GM23338 (cell line): ENCODE measurements around the gene CHST12. TPM values are rescaled to one million over a fixed set of nuclear protein-coding genes. Genes with fewer than 3 reads are reported as not detected.

Experiments
- ATAC-seq: fragments of 200-7000 bp; cut with Tn5 transposase; 3 replicates; pipeline ENCODE4 v1.9.1; 2020
- DNase-seq: peaks from one replicate; pipeline ENCODE4 v3.0.0-alpha.2; 2015; ENCODE audit warnings: low spot score
- H2AFZ ChIP-seq: fragments of 200-600 bp; sonication (generic); 2 replicates; pipeline ENCODE4 v1.8.0; 2016; ENCODE audit warnings: antibody characterized with exemption, mild to moderate bottlenecking, moderate library complexity
- H3F3A ChIP-seq: fragments of 200-600 bp; sonication (generic); replicated peaks from 2 replicates; pipeline ENCODE4 v1.8.0; 2017; ENCODE audit warnings: antibody characterized with exemption, mixed run types, low read depth
- H3K27ac ChIP-seq: fragments of 200-600 bp; sonication (generic); 2 replicates; pipeline ENCODE4 v1.6.1; 2016; ENCODE audit warnings: low read depth
- H3K27me3 ChIP-seq: fragments of 200-600 bp; sonication (generic); 2 replicates; pipeline ENCODE4 v1.8.0; 2016; ENCODE audit warnings: mild to moderate bottlenecking, mixed run types, moderate library complexity; ENCODE audit not compliant: insufficient read depth
- H3K36me3 ChIP-seq: fragments of 200-600 bp; sonication (generic); 2 replicates; pipeline ENCODE4 v1.8.0; 2016; ENCODE audit warnings: mild to moderate bottlenecking; ENCODE audit not compliant: insufficient read depth
- H3K4me1 ChIP-seq: fragments of 200-600 bp; sonication (generic); 2 replicates; pipeline ENCODE4 v1.8.0; 2016; ENCODE audit warnings: mild to moderate bottlenecking, moderate library complexity; ENCODE audit not compliant: insufficient read depth
- H3K4me2 ChIP-seq: fragments of 200-600 bp; sonication (generic); 2 replicates; pipeline ENCODE4 v1.7.1; 2017; ENCODE audit warnings: mixed run types
- H3K4me3 ChIP-seq: fragments of 200-600 bp; sonication (generic); 2 replicates; pipeline ENCODE4 v1.6.1; 2016; ENCODE audit warnings: mixed run types
- H3K79me2 ChIP-seq: fragments of 200-600 bp; sonication (generic); replicated peaks from 2 replicates; pipeline ENCODE4 v1.8.0; 2017; ENCODE audit warnings: mild to moderate bottlenecking; ENCODE audit not compliant: insufficient read depth
- H3K9me2 ChIP-seq: fragments of 200-600 bp; sonication (generic); 2 replicates; pipeline ENCODE4 v1.8.0; 2017; ENCODE audit not compliant: insufficient read depth
- H4K20me1 ChIP-seq: fragments of 200-600 bp; sonication (generic); replicated peaks from 2 replicates; pipeline ENCODE4 v1.8.0; 2017; ENCODE audit warnings: mild to moderate bottlenecking; ENCODE audit not compliant: insufficient read depth
- H3K27ac Mint-ChIP-seq: 2 replicates; pipeline ENCODE4 v1.8.0; 2020; ENCODE audit warnings: inconsistent platforms, mild to moderate bottlenecking, moderate library complexity, mixed read lengths
- H3K27me3 Mint-ChIP-seq: 3 replicates; pipeline ENCODE4 v1.8.0; 2022; ENCODE audit warnings: low read depth, mild to moderate bottlenecking, moderate library complexity, mixed read lengths, inconsistent platforms; ENCODE audit not compliant: insufficient read depth, poor library complexity
- H3K36me3 Mint-ChIP-seq: 3 replicates; pipeline ENCODE4 v1.8.0; 2021; ENCODE audit warnings: low read depth, mild to moderate bottlenecking, inconsistent platforms, moderate library complexity, mixed read lengths
- H3K4me1 Mint-ChIP-seq: 3 replicates; pipeline ENCODE4 v1.8.0; 2020; ENCODE audit warnings: mild to moderate bottlenecking, inconsistent platforms, mixed read lengths
- H3K4me3 Mint-ChIP-seq: 3 replicates; pipeline ENCODE4 v1.8.0; 2021; ENCODE audit warnings: moderate library complexity, mild to moderate bottlenecking, inconsistent platforms, mixed read lengths
- H3K9me3 Mint-ChIP-seq: 3 replicates; pipeline ENCODE4 v1.8.0; 2020; ENCODE audit warnings: moderate library complexity, mild to moderate bottlenecking, inconsistent platforms, mixed read lengths
- CREB1 ChIP-seq: fragments of 250-450 bp; sonication (Bioruptor Pico); IDR thresholded peaks from 2 replicates; pipeline ENCODE4 v1.5.0; 2020; ENCODE audit warnings: low read depth, mild to moderate bottlenecking, moderate library complexity
- EZH2 ChIP-seq: fragments of 200-600 bp; sonication (generic); IDR thresholded peaks from one replicate; pipeline ENCODE4 v1.8.0; 2017; ENCODE audit warnings: antibody characterized with exemption, mild to moderate bottlenecking, low read depth; ENCODE audit not compliant: unreplicated experiment
- EZH2phosphoT487 ChIP-seq: fragments of 200-600 bp; sonication (generic); IDR thresholded peaks from one replicate; pipeline ENCODE4 v1.8.1; 2018; ENCODE audit warnings: antibody characterized with exemption; ENCODE audit not compliant: unreplicated experiment
- JUNB ChIP-seq: IDR thresholded peaks from one replicate; pipeline ENCODE4 v1.6.1; 2016; ENCODE audit warnings: antibody characterized with exemption; ENCODE audit not compliant: unreplicated experiment
- NANOG ChIP-seq: IDR thresholded peaks from 2 replicates; pipeline ENCODE4 v1.6.1; 2016; ENCODE audit warnings: antibody characterized with exemption, borderline replicate concordance
- POLR2AphosphoS5 ChIP-seq: IDR thresholded peaks from 2 replicates; pipeline ENCODE4 v1.6.1; 2016; ENCODE audit warnings: antibody characterized with exemption, low read depth
- STAT1 ChIP-seq: IDR thresholded peaks from one replicate; pipeline ENCODE4 v1.6.1; 2016; ENCODE audit warnings: antibody characterized with exemption; ENCODE audit not compliant: unreplicated experiment
- ZNF114 ChIP-seq: fragments of 250-450 bp; sonication (Bioruptor Pico); IDR thresholded peaks from 2 replicates; pipeline ENCODE4 v1.5.0; 2020; ENCODE audit warnings: mild to moderate bottlenecking, moderate library complexity
- ZNF331 ChIP-seq: fragments of 250-450 bp; sonication (Bioruptor Pico); IDR thresholded peaks from 2 replicates; pipeline ENCODE4 v1.5.0; 2020; ENCODE audit warnings: low read depth, mild to moderate bottlenecking, moderate library complexity
- polyA plus RNA-seq: library from polyadenylated mRNA; unstranded; fragments of >200 nt; fragmentation: Nextera tagmentation; extraction: Ambion mirVana; gene quantifications from 2 replicates; pipeline ENCODE4 v1.2.1, GENCODE V29; 2016
- total RNA-seq: library from RNA; depleted of rRNA; stranded (reverse); fragments of >200 nt; shearing (Covaris generic); gene quantifications from 2 replicates; pipeline ENCODE4 v1.2.3, GENCODE V29; 2014
- TF ChIP-seq, protein P1 (sequence below), 2 experiments: fragments of 200-600 bp in 1 of 2; sonication (generic) in 1 of 2; conservative IDR thresholded peaks; 2 replicates each; pipeline versions ENCODE4 v1.5.1 to v1.6.1; 2016 to 2017; ENCODE audit warnings: antibody characterized with exemption in 2 of 2, low read depth in 2 of 2, mild to moderate bottlenecking in 2 of 2, moderate library complexity in 1 of 2
- TF ChIP-seq, protein P2 (sequence below): IDR thresholded peaks from one replicate; pipeline ENCODE4 v1.6.1; 2018; ENCODE audit warnings: antibody characterized with exemption; ENCODE audit not compliant: unreplicated experiment
- TF ChIP-seq, protein P3 (sequence below): fragments of 250-450 bp; sonication (Bioruptor Pico); IDR thresholded peaks from 2 replicates; pipeline ENCODE4 v1.5.0; 2020; ENCODE audit warnings: mild to moderate bottlenecking, moderate library complexity

CHST12 gene
- total and polyA plus RNA-seq, 2 experiments from 2014 or later: 10.1 to 14.6 TPM

DNA sequence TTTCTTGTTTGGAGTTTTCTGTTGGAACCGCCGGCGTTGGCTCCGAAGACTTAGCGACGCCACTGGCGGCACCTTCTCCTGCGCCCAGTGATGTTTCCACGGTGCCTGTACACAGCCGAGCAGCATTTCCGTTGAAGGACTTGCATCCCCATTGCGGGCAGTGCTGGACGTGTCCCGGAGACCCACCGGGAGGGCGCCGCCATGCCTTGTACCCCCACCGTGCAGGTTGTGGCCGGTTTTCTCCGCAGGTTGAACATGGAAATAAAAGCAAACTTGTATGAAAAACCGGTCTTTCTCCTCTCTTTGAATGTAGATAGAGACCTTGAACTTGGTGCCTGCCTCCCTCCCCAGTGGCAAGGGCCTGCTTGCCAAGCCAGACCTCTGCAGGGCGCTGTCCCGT is 22.9 kb upstream of the CHST12 start:
- TF ChIP-seq, protein P1, sequence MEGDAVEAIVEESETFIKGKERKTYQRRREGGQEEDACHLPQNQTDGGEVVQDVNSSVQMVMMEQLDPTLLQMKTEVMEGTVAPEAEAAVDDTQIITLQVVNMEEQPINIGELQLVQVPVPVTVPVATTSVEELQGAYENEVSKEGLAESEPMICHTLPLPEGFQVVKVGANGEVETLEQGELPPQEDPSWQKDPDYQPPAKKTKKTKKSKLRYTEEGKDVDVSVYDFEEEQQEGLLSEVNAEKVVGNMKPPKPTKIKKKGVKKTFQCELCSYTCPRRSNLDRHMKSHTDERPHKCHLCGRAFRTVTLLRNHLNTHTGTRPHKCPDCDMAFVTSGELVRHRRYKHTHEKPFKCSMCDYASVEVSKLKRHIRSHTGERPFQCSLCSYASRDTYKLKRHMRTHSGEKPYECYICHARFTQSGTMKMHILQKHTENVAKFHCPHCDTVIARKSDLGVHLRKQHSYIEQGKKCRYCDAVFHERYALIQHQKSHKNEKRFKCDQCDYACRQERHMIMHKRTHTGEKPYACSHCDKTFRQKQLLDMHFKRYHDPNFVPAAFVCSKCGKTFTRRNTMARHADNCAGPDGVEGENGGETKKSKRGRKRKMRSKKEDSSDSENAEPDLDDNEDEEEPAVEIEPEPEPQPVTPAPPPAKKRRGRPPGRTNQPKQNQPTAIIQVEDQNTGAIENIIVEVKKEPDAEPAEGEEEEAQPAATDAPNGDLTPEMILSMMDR (conservative IDR thresholded peaks at IDR 0.05; ENCODE audit: low read depth in 2 of 2): no peak
- TF ChIP-seq ZNF331 (CRISPR knock-in tag): no peak
- no peak for TF ChIP-seq ZNF114 (CRISPR knock-in tag)
- no peak for TF ChIP-seq EZH2
- TF ChIP-seq POLR2AphosphoS5: no peak
- no peak for TF ChIP-seq STAT1
- TF ChIP-seq JUNB: no peak
- TF ChIP-seq, protein P2, sequence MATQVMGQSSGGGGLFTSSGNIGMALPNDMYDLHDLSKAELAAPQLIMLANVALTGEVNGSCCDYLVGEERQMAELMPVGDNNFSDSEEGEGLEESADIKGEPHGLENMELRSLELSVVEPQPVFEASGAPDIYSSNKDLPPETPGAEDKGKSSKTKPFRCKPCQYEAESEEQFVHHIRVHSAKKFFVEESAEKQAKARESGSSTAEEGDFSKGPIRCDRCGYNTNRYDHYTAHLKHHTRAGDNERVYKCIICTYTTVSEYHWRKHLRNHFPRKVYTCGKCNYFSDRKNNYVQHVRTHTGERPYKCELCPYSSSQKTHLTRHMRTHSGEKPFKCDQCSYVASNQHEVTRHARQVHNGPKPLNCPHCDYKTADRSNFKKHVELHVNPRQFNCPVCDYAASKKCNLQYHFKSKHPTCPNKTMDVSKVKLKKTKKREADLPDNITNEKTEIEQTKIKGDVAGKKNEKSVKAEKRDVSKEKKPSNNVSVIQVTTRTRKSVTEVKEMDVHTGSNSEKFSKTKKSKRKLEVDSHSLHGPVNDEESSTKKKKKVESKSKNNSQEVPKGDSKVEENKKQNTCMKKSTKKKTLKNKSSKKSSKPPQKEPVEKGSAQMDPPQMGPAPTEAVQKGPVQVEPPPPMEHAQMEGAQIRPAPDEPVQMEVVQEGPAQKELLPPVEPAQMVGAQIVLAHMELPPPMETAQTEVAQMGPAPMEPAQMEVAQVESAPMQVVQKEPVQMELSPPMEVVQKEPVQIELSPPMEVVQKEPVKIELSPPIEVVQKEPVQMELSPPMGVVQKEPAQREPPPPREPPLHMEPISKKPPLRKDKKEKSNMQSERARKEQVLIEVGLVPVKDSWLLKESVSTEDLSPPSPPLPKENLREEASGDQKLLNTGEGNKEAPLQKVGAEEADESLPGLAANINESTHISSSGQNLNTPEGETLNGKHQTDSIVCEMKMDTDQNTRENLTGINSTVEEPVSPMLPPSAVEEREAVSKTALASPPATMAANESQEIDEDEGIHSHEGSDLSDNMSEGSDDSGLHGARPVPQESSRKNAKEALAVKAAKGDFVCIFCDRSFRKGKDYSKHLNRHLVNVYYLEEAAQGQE: no peak
- no peak for TF ChIP-seq CREB1 (CRISPR knock-in tag)
- no peak for TF ChIP-seq EZH2phosphoT487
- no peak for TF ChIP-seq NANOG
- TF ChIP-seq, protein P3, sequence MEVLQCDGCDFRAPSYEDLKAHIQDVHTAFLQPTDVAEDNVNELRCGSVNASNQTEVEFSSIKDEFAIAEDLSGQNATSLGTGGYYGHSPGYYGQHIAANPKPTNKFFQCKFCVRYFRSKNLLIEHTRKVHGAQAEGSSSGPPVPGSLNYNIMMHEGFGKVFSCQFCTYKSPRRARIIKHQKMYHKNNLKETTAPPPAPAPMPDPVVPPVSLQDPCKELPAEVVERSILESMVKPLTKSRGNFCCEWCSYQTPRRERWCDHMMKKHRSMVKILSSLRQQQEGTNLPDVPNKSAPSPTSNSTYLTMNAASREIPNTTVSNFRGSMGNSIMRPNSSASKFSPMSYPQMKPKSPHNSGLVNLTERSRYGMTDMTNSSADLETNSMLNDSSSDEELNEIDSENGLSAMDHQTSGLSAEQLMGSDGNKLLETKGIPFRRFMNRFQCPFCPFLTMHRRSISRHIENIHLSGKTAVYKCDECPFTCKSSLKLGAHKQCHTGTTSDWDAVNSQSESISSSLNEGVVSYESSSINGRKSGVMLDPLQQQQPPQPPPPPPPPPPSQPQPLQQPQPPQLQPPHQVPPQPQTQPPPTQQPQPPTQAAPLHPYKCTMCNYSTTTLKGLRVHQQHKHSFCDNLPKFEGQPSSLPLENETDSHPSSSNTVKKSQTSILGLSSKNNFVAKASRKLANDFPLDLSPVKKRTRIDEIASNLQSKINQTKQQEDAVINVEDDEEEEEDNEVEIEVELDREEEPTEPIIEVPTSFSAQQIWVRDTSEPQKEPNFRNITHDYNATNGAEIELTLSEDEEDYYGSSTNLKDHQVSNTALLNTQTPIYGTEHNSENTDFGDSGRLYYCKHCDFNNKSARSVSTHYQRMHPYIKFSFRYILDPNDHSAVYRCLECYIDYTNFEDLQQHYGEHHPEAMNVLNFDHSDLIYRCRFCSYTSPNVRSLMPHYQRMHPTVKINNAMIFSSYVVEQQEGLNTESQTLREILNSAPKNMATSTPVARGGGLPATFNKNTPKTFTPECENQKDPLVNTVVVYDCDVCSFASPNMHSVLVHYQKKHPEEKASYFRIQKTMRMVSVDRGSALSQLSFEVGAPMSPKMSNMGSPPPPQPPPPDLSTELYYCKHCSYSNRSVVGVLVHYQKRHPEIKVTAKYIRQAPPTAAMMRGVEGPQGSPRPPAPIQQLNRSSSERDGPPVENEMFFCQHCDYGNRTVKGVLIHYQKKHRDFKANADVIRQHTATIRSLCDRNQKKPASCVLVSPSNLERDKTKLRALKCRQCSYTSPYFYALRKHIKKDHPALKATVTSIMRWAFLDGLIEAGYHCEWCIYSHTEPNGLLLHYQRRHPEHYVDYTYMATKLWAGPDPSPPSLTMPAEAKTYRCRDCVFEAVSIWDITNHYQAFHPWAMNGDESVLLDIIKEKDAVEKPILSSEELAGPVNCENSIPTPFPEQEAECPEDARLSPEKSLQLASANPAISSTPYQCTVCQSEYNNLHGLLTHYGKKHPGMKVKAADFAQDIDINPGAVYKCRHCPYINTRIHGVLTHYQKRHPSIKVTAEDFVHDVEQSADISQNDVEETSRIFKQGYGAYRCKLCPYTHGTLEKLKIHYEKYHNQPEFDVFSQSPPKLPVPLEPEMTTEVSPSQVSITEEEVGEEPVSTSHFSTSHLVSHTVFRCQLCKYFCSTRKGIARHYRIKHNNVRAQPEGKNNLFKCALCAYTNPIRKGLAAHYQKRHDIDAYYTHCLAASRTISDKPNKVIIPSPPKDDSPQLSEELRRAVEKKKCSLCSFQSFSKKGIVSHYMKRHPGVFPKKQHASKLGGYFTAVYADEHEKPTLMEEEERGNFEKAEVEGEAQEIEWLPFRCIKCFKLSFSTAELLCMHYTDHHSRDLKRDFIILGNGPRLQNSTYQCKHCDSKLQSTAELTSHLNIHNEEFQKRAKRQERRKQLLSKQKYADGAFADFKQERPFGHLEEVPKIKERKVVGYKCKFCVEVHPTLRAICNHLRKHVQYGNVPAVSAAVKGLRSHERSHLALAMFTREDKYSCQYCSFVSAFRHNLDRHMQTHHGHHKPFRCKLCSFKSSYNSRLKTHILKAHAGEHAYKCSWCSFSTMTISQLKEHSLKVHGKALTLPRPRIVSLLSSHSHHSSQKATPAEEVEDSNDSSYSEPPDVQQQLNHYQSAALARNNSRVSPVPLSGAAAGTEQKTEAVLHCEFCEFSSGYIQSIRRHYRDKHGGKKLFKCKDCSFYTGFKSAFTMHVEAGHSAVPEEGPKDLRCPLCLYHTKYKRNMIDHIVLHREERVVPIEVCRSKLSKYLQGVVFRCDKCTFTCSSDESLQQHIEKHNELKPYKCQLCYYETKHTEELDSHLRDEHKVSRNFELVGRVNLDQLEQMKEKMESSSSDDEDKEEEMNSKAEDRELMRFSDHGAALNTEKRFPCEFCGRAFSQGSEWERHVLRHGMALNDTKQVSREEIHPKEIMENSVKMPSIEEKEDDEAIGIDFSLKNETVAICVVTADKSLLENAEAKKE: no peak
- H3F3A ChIP-seq: peaks cover 22% of the 10 kb centered on the region
- H3K9me2 ChIP-seq: no peaks in the 10 kb centered on the region
- H4K20me1 ChIP-seq: peaks cover 24% of the 10 kb centered on the region
- peaks cover 21% of the 10 kb centered on the region for H3K79me2 ChIP-seq
- H3K27ac Mint-ChIP-seq: no peak overlapping the region
- no peak for DNase-seq
- H3K4me2 ChIP-seq: no peak overlapping the region
- no peak overlapping the region for H3K4me3 ChIP-seq
- H2AFZ ChIP-seq: no peak overlapping the region
- H3K27me3 Mint-ChIP-seq: peaks cover 31% of the 10 kb centered on the region
- H3K36me3 Mint-ChIP-seq: peaks cover 61% of the 10 kb centered on the region
- H3K4me1 ChIP-seq: no peaks in the 10 kb centered on the region
- ATAC-seq: no peak
- H3K4me3 Mint-ChIP-seq: no peak overlapping the region
- peaks cover 3% of the 10 kb centered on the region; the same call in 2 of the 3 replicates for H3K4me1 Mint-ChIP-seq
- H3K9me3 Mint-ChIP-seq: no peaks in the 10 kb centered on the region
- no peaks in the 10 kb centered on the region for H3K27me3 ChIP-seq
- H3K36me3 ChIP-seq: peaks cover 35% of the 10 kb centered on the region
- no peak overlapping the region for H3K27ac ChIP-seq
